ENCODE results near the gene HMGCLL1.

The HMGCLL1 gene

GRCh38 chr6:55443238-55444134, 135.5 kb downstream of the HMGCLL1 start:
- DNase-seq (ENCODE audit: low read depth in 2 of 2), result no peak

GRCh38 chr6:55438203-55438602, 140.8 kb downstream of the HMGCLL1 start:
- no peak for DNase-seq (ENCODE audit: low read depth in 2 of 2)

GRCh38 chr6:55437141-55437540, 141.9 kb downstream of the HMGCLL1 start:
- DNase-seq (ENCODE audit: low read depth in 2 of 2), result no peak

GRCh38 chr6:55433446-55434130, 145.4 kb downstream of the HMGCLL1 start:
- no peak for DNase-seq (ENCODE audit: low read depth in 2 of 2)

GRCh38 chr6:55423933-55424332, 155.1 kb downstream of the HMGCLL1 start:
- DNase-seq (ENCODE audit: low read depth in 2 of 2), result no peak

GRCh38 chr6:55410674-55411073, 168.3 kb downstream of the HMGCLL1 start:
- DNase-seq (ENCODE audit: low read depth in 2 of 2), result no peak

GRCh38 chr6:55405474-55406235, 173.3 kb downstream of the HMGCLL1 start:
- DNase-seq (ENCODE audit: low read depth in 2 of 2), result no peak

- no peak for DNase-seq (ENCODE audit: low read depth in 2 of 2)
Observed at GRCh38 chr6:55399351-55399750, 179.6 kb downstream of the HMGCLL1 start.

- no peak for DNase-seq (ENCODE audit: low read depth in 2 of 2)
Observed at GRCh38 chr6:55397986-55398385, 181.0 kb downstream of the HMGCLL1 start.

- no peak for DNase-seq (ENCODE audit: low read depth in 2 of 2)
Observed at GRCh38 chr6:55395871-55396270, 183.1 kb downstream of the HMGCLL1 start.

- DNase-seq (ENCODE audit: low read depth in 2 of 2), result no peak
Observed at GRCh38 chr6:55388211-55388610, 190.8 kb downstream of the HMGCLL1 start.

Data from stimulated activated CD4-positive, alpha-beta T cell treated with anti-CD3 and anti-CD28 coated beads, Interleukin-12 subunit alpha, Interleukin-12 subunit beta, amount 100 ng/mL, for 24 hours (primary cell).